ENCODE data around the gene CNGA3. TPM values are rescaled to one million over a fixed set of nuclear protein-coding genes. Genes with fewer than 3 reads are reported as not detected.

The CNGA3 gene
- total RNA-seq, 1 donor from 2014 or later, result 0.21 TPM

DNA sequence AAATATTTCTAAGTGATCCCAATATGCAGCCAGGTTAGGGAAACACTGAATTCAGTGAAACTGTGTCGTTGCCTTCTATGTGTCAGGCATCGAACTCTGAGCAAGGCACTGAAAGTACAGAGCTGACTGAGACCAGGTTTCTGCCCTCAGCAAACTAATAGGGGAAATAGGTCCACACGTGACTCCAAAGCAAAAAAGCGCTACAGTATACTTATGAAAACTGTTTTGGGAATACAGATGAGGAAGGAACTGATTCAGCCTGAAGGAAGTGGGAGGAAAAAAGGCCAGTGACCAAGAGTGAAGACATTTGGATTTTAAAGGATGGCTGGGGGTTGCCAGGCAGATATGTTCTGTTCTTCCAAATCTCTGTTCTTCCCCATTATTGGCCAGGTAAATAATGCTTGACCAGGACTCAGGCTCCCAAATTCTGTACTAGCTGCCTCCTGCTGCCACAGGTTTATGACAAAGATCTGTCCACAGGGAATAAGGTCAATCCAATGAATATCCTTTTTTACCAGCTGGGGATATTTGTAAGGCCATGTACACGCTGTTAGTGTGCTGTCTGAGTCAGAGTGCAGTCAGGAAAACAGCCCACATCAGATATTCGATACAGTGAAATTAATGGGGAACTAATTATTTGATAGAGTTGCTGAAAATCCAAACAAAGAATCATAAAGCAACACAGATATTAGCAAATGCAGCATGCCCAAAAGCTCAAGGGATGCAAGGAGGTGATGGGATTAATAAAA is 73.9 kb downstream of the CNGA3 start:
- H3K4me3 ChIP-seq (ENCODE audit: low read depth, low read length), result no peak overlapping the region
- H3K27me3 ChIP-seq (ENCODE audit: control insufficient read depth, insufficient read depth, low read length), result no peaks in the 10 kb centered on the region
- no peaks in the 10 kb centered on the region for H3K36me3 ChIP-seq (ENCODE audit: control insufficient read depth, insufficient read depth, low read length)
- TF ChIP-seq, protein P1, sequence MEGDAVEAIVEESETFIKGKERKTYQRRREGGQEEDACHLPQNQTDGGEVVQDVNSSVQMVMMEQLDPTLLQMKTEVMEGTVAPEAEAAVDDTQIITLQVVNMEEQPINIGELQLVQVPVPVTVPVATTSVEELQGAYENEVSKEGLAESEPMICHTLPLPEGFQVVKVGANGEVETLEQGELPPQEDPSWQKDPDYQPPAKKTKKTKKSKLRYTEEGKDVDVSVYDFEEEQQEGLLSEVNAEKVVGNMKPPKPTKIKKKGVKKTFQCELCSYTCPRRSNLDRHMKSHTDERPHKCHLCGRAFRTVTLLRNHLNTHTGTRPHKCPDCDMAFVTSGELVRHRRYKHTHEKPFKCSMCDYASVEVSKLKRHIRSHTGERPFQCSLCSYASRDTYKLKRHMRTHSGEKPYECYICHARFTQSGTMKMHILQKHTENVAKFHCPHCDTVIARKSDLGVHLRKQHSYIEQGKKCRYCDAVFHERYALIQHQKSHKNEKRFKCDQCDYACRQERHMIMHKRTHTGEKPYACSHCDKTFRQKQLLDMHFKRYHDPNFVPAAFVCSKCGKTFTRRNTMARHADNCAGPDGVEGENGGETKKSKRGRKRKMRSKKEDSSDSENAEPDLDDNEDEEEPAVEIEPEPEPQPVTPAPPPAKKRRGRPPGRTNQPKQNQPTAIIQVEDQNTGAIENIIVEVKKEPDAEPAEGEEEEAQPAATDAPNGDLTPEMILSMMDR (IDR thresholded peaks at IDR 0.05; ENCODE audit: insufficient read depth, low read length, poor library complexity, severe bottlenecking), result no peak
- DNase-seq (ENCODE audit: low read depth), result no peak

DNA sequence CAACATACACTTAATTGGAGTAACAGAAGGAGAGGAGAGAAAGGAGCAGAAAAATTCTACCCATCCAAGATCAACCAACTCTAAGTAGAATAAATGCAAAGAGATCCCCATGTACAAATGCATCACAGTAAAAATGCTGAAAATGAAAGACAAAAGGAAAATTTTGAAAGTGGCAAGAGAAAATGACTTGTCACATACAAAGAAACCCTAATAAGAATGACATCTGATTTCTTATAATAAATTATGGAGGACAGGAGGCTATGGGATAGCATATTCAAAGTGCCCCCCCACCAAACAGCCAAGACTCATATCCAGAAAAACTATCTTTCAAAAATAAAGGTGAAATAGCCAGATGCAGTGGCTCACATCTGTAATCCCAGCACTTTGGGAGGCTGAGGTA is 76.2 kb downstream of the CNGA3 start:
- TF ChIP-seq, protein P1 (IDR thresholded peaks at IDR 0.05; ENCODE audit: insufficient read depth, low read length, poor library complexity, severe bottlenecking), result no peak
- DNase-seq (ENCODE audit: low read depth), result no peak
- Histone ChIP-seq H3K27me3 (ENCODE audit: control insufficient read depth, insufficient read depth, low read length) (no peaks in the 10 kb centered on the region), H3K36me3 (ENCODE audit: control insufficient read depth, insufficient read depth, low read length) (no peaks in the 10 kb centered on the region), H3K4me3 (ENCODE audit: low read depth, low read length) (no peak overlapping the region)

DNA sequence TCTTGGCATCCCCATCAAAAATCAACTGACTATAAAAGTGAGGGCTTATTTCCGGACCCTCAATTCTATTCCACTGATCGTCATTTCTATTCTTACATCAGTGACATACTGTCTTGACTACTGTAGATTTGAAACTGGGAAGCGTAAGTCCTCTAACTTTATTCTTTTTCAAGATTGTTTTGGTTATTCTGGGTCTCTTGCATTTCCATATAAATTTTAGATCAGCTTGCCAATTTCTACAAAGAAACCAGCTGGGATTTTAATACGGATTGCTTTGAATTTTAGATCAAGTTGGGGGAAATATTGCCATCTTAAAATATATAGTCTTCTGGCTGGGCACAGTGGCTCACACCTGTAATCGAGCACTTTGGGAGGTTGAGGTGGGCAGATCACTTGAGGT is 80.5 kb downstream of the CNGA3 start:
- no peak for DNase-seq (ENCODE audit: low read depth)
- no peaks in the 10 kb centered on the region for H3K36me3 ChIP-seq (ENCODE audit: control insufficient read depth, insufficient read depth, low read length)
- H3K27me3 ChIP-seq (ENCODE audit: control insufficient read depth, insufficient read depth, low read length), result no peaks in the 10 kb centered on the region
- TF ChIP-seq, protein P1 (IDR thresholded peaks at IDR 0.05; ENCODE audit: insufficient read depth, low read length, poor library complexity, severe bottlenecking), result no peak
- no peak overlapping the region for H3K4me3 ChIP-seq (ENCODE audit: low read depth, low read length)

DNA sequence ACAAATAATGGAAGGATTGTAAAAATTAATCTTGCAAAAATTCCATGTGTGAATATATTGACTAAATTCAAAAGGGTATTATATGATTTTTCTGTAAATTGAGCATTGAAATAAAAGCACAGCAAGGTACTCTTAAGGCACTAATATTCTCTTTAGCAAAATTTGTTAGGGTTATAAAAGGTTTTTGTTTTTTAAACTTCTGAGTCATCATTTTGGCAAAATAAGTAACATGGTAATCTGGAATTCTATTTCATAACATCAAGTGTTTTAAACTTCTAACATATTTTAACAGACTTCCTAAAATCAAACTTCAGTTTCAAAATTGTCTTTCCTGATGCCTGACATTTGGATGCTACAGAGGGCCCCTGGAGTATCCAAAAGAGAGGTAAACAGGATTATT is 85.9 kb downstream of the CNGA3 start:
- no peaks in the 10 kb centered on the region for H3K36me3 ChIP-seq (ENCODE audit: control insufficient read depth, insufficient read depth, low read length)
- no peak overlapping the region for H3K4me3 ChIP-seq (ENCODE audit: low read depth, low read length)
- DNase-seq (ENCODE audit: low read depth), result no peak
- H3K27me3 ChIP-seq (ENCODE audit: control insufficient read depth, insufficient read depth, low read length), result no peaks in the 10 kb centered on the region
- TF ChIP-seq, protein P1 (IDR thresholded peaks at IDR 0.05; ENCODE audit: insufficient read depth, low read length, poor library complexity, severe bottlenecking), result no peak

DNA sequence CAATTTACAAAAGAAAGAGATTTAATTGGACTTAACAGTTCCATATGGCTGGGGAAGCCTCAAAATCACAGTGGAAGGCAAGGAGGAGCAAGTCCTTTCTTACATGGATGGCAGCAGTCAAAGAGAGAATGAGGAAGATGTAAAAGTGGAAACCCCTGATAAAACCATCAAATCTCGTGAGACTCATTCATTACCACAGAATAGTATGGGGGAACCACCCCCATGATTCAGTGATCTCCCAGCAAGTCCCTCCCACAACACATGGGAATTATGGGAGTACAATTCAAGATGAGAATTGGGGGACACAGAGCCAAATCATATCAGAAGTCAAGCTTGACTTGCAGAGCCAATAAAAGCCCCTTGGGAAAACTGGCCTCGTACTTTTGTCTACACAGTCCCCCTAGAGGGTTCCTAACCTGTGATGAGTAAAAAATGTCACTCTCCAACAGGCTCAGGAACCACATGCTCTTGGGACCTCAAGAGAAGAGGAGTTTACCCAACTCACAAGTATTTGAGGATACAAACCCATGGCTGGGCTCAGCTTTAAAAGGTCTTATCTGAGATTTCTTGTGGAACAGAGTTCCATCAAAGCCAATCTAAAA is 87.2 kb downstream of the CNGA3 start:
- TF ChIP-seq, protein P1 (IDR thresholded peaks at IDR 0.05; ENCODE audit: insufficient read depth, low read length, poor library complexity, severe bottlenecking), result no peak
- DNase-seq (ENCODE audit: low read depth), result no peak
- Histone ChIP-seq H3K4me3 (ENCODE audit: low read depth, low read length) (no peak overlapping the region), H3K27me3 (ENCODE audit: control insufficient read depth, insufficient read depth, low read length) (no peaks in the 10 kb centered on the region), H3K36me3 (ENCODE audit: control insufficient read depth, insufficient read depth, low read length) (no peaks in the 10 kb centered on the region)
